ENCODE results near the gene CFAP206. TPM values are rescaled to one million over a fixed set of nuclear protein-coding genes. Genes with fewer than 3 reads are reported as not detected.

The CFAP206 gene
- total RNA-seq, 4 donors from 2014 or later: 0.17 to 0.44 TPM; not detected in 2

- TF ChIP-seq, protein P1, sequence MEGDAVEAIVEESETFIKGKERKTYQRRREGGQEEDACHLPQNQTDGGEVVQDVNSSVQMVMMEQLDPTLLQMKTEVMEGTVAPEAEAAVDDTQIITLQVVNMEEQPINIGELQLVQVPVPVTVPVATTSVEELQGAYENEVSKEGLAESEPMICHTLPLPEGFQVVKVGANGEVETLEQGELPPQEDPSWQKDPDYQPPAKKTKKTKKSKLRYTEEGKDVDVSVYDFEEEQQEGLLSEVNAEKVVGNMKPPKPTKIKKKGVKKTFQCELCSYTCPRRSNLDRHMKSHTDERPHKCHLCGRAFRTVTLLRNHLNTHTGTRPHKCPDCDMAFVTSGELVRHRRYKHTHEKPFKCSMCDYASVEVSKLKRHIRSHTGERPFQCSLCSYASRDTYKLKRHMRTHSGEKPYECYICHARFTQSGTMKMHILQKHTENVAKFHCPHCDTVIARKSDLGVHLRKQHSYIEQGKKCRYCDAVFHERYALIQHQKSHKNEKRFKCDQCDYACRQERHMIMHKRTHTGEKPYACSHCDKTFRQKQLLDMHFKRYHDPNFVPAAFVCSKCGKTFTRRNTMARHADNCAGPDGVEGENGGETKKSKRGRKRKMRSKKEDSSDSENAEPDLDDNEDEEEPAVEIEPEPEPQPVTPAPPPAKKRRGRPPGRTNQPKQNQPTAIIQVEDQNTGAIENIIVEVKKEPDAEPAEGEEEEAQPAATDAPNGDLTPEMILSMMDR (IDR thresholded peaks at IDR 0.05; ENCODE audit: low read depth): no peak
Measured at GRCh38 chr6:87465051-87465450, 57.3 kb downstream of the CFAP206 start.

- TF ChIP-seq, protein P1 (IDR thresholded peaks at IDR 0.05; ENCODE audit: low read depth): no peak
Measured at GRCh38 chr6:87472525-87473418, 65.0 kb downstream of the CFAP206 start, which contains the start of gene SLC35A1. SLC35A1 (plus strand) TSS chr6:87472974; CDS start chr6:87473004, 30 bp downstream.

- TF ChIP-seq, protein P1 (IDR thresholded peaks at IDR 0.05; ENCODE audit: low read depth): no peak
Measured at GRCh38 chr6:87473419-87473903, 65.7 kb downstream of the CFAP206 start.

- TF ChIP-seq, protein P1 (IDR thresholded peaks at IDR 0.05; ENCODE audit: low read depth): no peak
Measured at GRCh38 chr6:87481931-87482330, 74.2 kb downstream of the CFAP206 start.

DNA sequence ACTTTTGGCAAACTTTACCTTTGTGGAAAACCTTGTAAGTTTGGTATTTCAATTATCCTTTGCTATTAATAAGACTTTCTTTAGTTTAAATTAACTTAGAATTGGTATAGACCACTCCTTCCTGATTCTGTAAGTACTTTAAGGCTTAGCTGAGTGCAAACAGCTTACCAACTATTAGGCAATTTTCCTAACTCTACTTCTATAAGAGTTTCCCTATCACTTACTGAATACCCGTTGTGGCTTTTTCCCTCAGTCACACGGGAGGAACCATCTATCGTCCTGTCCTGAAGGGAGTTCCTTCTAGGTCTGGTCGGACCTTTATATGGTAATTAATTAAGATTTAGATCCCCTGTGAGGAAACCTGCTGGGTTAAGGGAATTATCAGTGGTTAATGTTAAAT, 74.6 kb downstream of the CFAP206 start:
- TF ChIP-seq, protein P1 (IDR thresholded peaks at IDR 0.05; ENCODE audit: low read depth): no peak

DNA sequence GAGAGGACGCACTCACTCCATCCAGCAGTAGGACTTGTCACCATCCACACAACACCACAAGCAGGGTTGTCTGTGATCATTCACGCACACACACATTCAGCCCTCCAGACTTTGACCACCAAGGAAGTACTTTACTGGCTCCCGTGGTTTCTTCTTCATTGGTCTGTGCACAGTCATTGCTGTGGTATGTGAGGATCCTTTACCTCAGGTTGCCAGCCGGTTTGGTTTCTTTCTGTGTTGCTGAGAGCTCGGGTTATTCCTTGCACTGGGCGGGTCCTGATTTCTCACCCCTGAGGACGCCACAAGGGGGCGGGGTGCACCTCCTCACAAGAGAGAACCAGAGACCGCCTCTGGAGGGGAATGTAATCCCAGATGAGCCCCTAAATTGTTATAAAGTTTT, 76.2 kb downstream of the CFAP206 start:
- TF ChIP-seq, protein P1 (IDR thresholded peaks at IDR 0.05; ENCODE audit: low read depth): no peak

DNA sequence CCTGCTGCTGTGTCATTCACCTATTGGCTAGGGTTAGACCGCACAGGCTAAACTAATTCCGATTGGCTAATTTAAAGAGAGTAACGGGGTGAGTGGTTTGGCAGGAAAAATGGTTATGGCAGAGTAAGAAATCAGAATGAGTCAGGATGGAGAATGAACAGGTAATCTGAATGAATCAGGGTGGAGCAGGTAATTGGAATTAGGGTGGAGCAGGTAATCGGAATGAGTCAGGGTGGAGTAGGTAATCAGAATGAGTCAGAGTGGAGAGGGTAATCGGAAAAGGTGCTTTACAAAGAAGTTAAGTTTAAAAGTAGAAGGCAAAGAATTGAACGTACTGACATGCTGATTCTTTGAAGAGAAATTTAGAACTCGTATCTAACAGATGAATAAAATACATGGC, 76.7 kb downstream of the CFAP206 start:
- TF ChIP-seq, protein P1 (IDR thresholded peaks at IDR 0.05; ENCODE audit: low read depth): no peak
